GM21717 (cell line): ENCODE results near the gene C20orf204.
"Not testable (repeated sequence)": the region's sequence is repeated elsewhere in the genome, so short reads cannot be mapped to it uniquely, and the experiment has no call there.

Source experiments
- ATAC-seq: cut with Tn5 transposase; IDR thresholded peaks from one replicate; pipeline ENCODE4 v1.9.1; 2021; ENCODE audit warnings: mild to moderate bottlenecking, moderate library complexity; ENCODE audit not compliant: unreplicated experiment

The C20orf204 gene

GRCh38 chr20:64035933-64036345 lies at the start of gene C20orf204:
Gene C20orf204, plus strand, starts transcription at chr20:64036182. Its CDS starts 142 bp downstream, at chr20:64036324.
- no peak for ATAC-seq

DNA sequence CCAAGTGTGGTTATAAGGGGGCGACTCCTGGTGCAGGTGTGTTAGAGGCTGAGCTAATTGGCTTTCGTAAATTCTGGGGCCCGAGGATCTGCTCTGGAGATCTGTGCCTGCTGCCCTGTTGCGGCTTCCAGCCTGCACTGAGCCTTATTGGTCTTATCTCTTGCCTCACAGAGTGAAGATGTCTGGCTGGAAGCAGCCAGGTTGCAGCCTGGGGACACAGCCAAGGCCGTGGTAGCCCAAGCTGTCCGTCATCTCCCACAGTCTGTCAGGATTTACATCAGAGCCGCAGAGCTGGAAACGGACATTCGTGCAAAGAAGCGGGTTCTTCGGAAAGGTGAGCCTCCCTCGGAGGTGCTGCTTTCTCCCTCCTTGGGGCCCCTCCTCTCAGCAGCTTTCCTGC lies 35.1 kb upstream of the C20orf204 start:
- no peak for ATAC-seq

GRCh38 chr20:64001607-64002011 lies 34.4 kb upstream of the C20orf204 start:
- ATAC-seq, result no peak

DNA sequence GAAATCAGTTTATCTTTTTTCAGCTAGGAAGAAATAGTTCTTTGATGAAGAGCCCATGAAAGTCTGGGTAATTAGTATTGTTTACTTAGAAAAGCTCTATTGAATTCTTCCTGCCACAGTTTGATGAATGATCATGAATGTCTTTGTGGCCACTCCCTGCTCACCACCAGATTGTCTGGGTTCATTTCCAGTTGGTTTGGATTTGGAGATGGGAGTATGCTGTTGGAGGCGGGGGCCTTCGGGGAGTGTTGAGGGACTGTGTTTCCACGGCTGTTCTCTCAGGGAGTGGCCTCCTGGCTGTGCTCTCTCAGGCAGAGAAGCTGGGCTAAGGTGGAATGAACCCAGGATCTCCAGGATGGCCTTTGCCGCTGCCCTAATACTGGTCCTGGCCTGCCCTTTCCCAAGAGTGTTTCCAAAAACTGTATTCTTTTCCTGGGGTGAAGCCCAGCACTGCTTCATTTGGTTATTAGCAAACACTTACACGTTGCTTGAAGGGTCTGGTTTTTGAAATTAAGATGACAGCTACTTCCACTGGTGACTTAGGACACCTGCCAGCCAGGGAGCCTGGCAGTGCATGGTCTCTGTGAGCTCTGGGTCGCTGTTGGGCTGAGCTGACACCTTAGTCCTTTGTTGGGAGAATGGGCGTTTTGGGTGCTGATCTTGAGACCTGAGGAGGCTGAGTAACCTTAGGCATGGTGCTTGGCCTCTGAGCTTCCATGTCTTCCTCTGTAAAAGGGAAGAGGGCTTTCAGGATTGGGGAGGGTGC lies 31.8 kb upstream of the C20orf204 start:
- no peak for ATAC-seq

DNA sequence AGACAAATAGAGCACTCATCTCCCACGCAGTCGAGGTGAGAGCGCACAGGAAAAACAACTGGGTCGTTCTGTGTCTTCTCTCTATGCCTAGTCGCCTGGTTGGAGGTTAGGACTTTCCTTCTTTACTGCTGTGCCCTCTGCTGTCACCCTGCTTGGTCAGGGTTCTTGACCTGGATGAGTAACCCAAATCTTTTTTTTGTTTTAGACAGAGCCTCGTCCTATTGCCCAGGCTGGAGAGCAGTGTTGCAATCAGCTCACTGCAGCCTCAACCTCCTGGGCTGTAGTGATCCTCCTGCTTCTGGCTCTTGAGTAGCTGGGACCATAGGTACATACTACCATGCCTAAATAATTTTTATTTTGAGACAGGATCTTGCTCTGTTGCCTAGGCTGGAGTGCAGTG lies 30.6 kb upstream of the C20orf204 start:
- no peak for ATAC-seq

- no peak for ATAC-seq
Observed at GRCh38 chr20:64006490-64006889, 29.5 kb upstream of the C20orf204 start.

DNA sequence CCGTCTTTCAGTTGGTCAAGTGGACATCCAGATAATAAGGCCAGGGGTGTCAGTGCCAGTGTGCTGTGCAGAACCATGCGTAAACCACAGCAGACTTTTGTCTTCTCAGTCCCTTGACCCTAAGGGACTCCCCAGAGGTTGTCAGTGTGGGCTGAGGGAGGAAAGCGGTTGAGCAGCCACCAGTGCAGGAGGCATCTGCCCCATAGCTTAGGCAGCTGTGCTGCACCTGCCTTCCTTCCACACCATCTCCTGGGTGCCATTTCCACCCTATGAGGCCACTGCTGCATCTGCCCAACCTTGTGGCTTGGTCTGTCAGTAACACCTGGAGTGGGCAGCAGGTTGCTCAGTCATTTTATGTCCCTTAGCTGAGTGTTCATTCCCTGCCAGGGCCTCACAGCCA lies 29.1 kb upstream of the C20orf204 start:
- no peak for ATAC-seq

GRCh38 chr20:64009811-64010387 lies 26.1 kb upstream of the C20orf204 start:
- no peak for ATAC-seq

DNA sequence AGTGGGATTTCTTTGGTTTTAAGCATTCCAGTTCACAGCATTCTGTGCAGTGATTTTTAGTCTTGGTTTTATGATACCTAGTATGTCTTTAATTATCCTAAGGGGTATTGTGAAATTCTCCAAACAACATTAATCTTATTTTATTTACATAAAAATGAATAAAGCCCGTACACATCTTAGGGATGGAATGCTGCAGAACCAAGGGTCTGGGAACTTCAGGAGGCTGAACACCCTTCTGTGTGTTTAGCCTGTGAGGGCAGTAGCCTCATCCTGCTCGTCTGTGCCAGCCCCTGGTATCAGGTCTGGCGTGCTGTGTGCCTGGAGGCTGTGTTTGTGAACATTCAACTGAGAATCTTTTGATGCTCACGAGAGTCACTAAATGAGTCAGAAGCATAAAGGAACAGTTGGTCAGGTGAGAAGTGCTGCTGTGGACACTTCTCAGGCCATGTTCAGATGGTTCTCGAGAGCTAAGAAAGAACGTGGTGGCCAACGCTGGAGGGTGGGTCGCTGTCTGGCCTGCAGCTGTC lies 25.2 kb upstream of the C20orf204 start:
- no peak for ATAC-seq

DNA sequence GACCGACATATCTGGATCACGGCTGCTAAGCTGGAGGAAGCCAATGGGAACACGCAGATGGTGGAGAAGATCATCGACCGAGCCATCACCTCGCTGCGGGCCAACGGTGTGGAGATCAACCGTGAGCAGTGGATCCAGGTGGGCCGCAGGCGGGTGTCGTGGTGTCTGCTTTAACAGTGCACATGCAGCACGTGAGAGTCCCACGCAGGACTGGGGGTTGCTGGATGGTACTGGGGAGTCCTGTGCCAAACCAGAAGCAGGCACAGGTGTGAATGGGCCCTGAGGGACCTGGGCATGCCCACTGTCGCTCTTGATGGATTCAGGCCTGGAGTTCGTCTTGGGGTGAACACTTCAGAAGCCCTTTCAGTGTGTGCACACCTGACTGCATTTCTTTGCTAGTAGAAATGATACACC lies 24.6 kb upstream of the C20orf204 start:
- no peak for ATAC-seq

DNA sequence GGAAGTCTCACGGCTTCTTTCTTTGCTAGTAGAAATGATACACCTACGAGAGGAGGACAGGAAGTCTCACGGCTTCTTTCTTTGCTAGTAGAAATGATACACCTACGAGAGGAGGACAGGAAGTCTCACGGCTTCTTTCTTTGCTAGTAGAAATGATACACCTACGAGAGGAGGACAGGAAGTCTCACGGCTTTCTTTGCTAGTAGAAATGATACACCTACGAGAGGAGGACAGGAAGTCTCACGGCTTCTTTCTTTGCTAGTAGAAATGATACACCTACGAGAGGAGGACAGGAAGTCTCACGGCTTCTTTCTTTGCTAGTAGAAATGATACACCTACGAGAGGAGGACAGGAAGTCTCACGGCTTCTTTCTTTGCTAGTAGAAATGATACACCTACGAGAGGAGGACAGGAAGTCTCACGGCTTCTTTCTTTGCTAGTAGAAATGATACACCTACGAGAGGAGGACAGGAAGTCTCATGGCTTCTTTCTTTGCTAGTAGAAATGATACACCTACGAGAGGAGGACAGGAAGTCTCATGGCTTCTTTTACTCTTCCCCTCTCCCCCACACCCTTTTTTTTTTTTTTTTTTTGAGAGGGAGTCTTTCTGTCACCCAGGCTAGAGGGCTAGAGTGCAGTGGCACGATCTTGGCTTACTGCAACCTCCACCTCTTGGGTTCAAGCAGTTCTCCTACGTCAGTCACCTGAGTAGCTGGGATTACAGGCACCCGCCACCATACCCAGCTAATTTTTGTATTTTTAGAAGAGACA lies 23.4 kb upstream of the C20orf204 start:
- ATAC-seq, result not testable (repeated sequence)

GRCh38 chr20:64015635-64016034 lies 20.3 kb upstream of the C20orf204 start:
- no peak for ATAC-seq

DNA sequence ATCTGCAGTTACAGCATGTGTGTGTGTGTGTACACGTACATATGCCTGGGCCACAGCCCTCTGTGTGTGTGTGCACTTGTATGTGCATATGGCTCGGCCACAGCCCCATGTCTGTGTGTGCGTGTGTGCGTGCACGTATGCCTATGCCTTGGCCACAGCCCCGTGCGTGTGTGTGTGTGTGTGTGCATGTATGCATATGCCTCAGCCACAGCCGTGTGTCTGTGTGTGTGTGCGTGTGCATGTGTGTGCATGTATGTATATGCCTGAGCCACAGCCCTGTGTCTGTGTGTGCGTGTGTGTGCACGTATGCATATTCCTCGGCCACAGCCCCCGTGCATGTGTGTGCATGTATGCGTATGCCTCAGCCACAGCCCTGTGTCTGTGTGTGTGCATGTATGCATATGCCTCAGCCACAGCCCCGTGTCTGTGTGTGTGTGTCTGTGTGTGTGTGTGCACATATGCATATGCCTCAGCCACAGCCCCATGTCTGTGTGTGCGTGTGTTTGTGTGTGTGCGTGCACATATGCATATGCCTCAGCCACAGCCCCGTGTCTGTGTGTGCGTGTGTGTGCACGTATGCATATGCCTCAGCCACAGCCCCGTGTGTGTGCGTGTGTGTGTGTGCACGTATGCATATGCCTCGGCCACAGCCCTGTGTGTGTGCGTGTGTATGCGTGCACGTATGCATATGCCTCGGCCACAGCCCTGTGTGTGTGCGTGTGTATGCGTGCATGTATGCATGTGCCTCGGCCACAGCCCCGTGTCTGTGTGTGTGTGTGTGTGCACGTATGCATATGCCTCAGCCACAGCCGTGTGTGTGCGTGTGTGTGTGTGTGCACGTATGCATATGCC lies 14.6 kb upstream of the C20orf204 start:
- ATAC-seq, result no peak

DNA sequence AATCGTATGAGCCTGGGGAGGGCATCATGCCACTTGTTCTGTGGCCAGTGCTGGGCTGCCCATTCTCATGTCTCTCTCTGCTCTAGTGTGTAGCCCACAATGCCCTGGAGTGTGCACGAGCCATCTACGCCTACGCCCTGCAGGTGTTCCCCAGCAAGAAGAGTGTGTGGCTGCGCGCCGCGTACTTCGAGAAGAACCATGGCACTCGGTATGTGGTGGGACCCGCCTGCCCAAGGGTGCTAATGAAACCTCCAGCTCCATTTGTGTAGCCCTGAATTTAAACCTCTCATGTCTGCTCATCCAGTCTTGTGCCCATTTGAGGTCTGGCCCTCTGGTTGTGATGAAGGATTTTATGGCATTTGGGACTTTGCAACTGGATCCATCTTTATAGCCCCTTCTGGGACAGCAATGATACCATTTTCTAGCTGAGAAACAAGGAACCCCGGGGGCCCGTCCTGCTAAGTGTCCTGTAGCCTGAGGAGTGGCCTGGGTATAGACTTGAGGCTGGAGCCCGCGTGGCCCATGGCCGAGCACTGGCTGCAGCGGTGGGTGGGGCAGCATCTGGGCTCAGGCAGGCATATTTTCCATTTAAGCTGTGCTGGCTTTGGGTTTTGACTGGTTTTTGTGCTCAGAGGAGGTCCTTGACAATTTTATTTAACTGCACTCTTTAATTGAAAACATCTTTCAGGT lies 13.2 kb upstream of the C20orf204 start:
- no peak for ATAC-seq

- ATAC-seq, result no peak
Observed at GRCh38 chr20:64023361-64024140, 12.4 kb upstream of the C20orf204 start.

DNA sequence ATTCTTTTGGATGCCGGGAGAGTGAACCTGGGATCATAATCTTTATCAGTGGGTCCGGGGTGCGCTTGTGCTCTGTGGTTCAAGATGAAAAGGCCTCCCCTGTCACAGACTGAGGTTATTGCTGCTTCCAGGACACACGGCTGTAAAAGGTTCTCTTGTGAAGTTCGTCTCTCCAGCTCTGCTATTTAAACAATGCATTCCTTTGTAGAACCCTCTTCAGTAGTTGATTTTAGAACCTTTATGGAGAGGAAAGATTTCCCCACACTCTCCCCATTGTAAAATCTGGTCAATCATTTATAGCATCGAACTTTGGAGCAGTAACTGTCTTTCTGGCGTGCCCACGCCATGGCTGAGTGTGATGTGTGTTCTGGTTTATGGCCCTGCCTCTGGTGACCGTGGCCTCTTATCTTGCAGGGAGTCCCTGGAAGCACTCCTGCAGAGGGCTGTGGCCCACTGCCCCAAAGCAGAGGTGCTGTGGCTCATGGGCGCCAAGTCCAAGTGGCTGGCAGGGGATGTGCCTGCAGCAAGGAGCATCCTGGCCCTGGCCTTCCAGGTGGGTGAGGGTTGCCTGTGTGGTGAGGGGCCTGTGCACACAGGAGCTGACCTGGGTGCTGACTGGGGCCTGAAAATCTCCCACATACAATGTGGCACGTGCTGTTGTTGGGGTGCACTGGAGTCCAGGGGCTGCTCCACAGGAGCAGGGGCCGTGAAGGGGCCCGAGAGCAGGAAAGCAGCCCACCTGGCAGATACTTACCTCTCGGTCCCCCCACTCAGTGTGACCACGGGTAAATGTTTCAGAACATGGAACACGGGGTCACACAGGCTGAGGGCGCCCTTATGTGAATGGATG lies 11.6 kb upstream of the C20orf204 start:
- ATAC-seq, result no peak

GRCh38 chr20:64025101-64025825 lies 10.7 kb upstream of the C20orf204 start:
- ATAC-seq, result no peak
